ENCODE results near the gene TP53AIP1. TPM values are rescaled to one million over a fixed set of nuclear protein-coding genes. Genes with fewer than 3 reads are reported as not detected.

The TP53AIP1 gene
- polyA plus RNA-seq, 4 donors: 0.07 to 0.18 TPM; not detected in 2

- no peaks in the 10 kb centered on the region for H3K36me3 ChIP-seq (ENCODE audit: control insufficient read depth in 3 of 3, insufficient read depth in 2 of 3, low read depth in 1 of 3, low read length in 3 of 3)
- peaks cover 0 to 27% (median 0%) of the 10 kb centered on the region in 3 donors for H3K27me3 ChIP-seq (ENCODE audit: control insufficient read depth in 3 of 3, insufficient read depth in 3 of 3, low read length in 3 of 3)
- no peaks in the 10 kb centered on the region for H3K9me3 ChIP-seq (ENCODE audit: control insufficient read depth in 2 of 2, insufficient read depth in 1 of 2, low read depth in 1 of 2, low read length in 1 of 2)
- H3K4me1 ChIP-seq (ENCODE audit: control insufficient read depth in 3 of 3, insufficient read depth in 2 of 3, low read depth in 1 of 3, low read length in 2 of 3): peaks cover 0 to 7% (median 3%) of the 10 kb centered on the region in 3 donors
- 78 to 100% (median 93%) methylated on average over 1 of the region's 1 CpG for WGBS, 3 donors
- FAIRE-seq: no peak
- H3K27ac ChIP-seq (ENCODE audit: low read depth in 1 of 3, low read length in 2 of 3): no peak overlapping the region
- no peak overlapping the region for H3K4me3 ChIP-seq (ENCODE audit: low read depth in 1 of 3, low read length in 3 of 3)
- no peak for DNase-seq
Observed at GRCh38 chr11:128897826-128898225, 44.8 kb downstream of the TP53AIP1 start.

- 44 to 59% (median 49%) methylated on average over 2 of the region's 2 CpGs for WGBS, 3 donors
- DNase-seq: no peak
- peaks cover 0 to 7% (median 3%) of the 10 kb centered on the region in 3 donors for H3K4me1 ChIP-seq (ENCODE audit: control insufficient read depth in 3 of 3, insufficient read depth in 2 of 3, low read depth in 1 of 3, low read length in 2 of 3)
- H3K9me3 ChIP-seq (ENCODE audit: control insufficient read depth in 2 of 2, insufficient read depth in 1 of 2, low read depth in 1 of 2, low read length in 1 of 2): no peaks in the 10 kb centered on the region
- peaks cover 0 to 19% (median 0%) of the 10 kb centered on the region in 3 donors for H3K27me3 ChIP-seq (ENCODE audit: control insufficient read depth in 3 of 3, insufficient read depth in 3 of 3, low read length in 3 of 3)
- no peaks in the 10 kb centered on the region for H3K36me3 ChIP-seq (ENCODE audit: control insufficient read depth in 3 of 3, insufficient read depth in 2 of 3, low read depth in 1 of 3, low read length in 3 of 3)
- H3K27ac ChIP-seq (ENCODE audit: low read depth in 1 of 3, low read length in 2 of 3): no peak overlapping the region
- no peak for FAIRE-seq
- no peak overlapping the region for H3K4me3 ChIP-seq (ENCODE audit: low read depth in 1 of 3, low read length in 3 of 3)
Observed at GRCh38 chr11:128896356-128896755, 46.3 kb downstream of the TP53AIP1 start.

DNA sequence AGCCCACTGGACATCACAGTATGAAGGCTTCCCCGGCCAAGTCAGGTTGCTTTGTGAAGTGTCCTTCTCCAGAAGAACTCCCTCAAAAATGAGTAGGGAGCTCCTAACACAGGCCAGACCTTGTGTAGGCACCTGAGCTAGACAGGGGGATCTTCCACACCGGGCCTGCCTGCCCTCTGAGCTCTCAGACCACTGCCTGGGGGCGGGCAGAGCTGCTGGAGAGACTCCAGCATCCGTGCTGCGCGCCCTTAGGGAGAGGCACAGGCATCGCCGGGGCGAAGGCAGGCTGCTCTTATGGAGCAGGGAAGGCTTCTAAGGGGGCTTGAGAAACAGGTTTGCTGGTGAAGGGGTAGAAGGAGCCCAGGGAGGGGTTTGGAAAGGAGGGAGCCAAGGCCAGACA, 47.1 kb downstream of the TP53AIP1 start:
- Histone ChIP-seq H3K27me3 (ENCODE audit: control insufficient read depth in 3 of 3, insufficient read depth in 3 of 3, low read length in 3 of 3) (peaks cover 0 to 19% (median 0%) of the 10 kb centered on the region in 3 donors), H3K4me1 (ENCODE audit: control insufficient read depth in 3 of 3, insufficient read depth in 2 of 3, low read depth in 1 of 3, low read length in 2 of 3) (peaks cover 0 to 10% (median 3%) of the 10 kb centered on the region in 3 donors), H3K9me3 (ENCODE audit: control insufficient read depth in 2 of 2, insufficient read depth in 1 of 2, low read depth in 1 of 2, low read length in 1 of 2) (no peaks in the 10 kb centered on the region), H3K36me3 (ENCODE audit: control insufficient read depth in 3 of 3, insufficient read depth in 2 of 3, low read depth in 1 of 3, low read length in 3 of 3) (no peaks in the 10 kb centered on the region), H3K27ac (ENCODE audit: low read depth in 1 of 3, low read length in 2 of 3) (no peak overlapping the region), H3K4me3 (ENCODE audit: low read depth in 1 of 3, low read length in 3 of 3) (no peak overlapping the region)
- WGBS, 3 donors: 70 to 86% (median 83%) methylated on average over 9 of the region's 9 CpGs
- FAIRE-seq (no peak), DNase-seq (no peak)

DNA sequence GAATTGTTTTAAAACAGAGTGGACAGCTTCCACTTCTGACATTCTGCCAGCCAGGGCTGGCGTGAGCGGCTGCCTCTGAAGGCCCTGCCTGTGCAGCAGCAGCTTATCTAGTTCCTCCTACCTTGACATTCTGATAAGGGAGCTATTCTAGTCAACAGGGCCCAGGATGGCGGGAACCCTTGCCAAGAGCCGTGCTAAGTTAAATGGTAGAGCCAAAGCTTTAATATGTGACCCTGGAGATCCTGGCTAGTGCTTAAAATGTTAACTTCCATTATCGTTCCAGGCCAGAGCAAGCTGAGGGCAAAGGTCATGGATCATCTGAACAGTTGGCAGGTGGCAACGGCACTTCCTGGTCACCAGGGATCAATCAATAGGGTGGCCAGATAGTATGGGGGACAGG, 48.0 kb downstream of the TP53AIP1 start:
- peak; percentile 40 to 81 for DNase-seq
- H3K27me3 ChIP-seq (ENCODE audit: control insufficient read depth in 3 of 3, insufficient read depth in 3 of 3, low read length in 3 of 3): peaks cover 0 to 25% (median 4%) of the 10 kb centered on the region in 3 donors
- H3K36me3 ChIP-seq (ENCODE audit: control insufficient read depth in 3 of 3, insufficient read depth in 2 of 3, low read depth in 1 of 3, low read length in 3 of 3): no peaks in the 10 kb centered on the region
- H3K4me3 ChIP-seq (ENCODE audit: low read depth in 1 of 3, low read length in 3 of 3): no peak overlapping the region
- H3K4me1 ChIP-seq (ENCODE audit: control insufficient read depth in 3 of 3, insufficient read depth in 2 of 3, low read depth in 1 of 3, low read length in 2 of 3): peaks cover 0 to 17% (median 3%) of the 10 kb centered on the region in 3 donors
- no peak for FAIRE-seq
- H3K27ac ChIP-seq (ENCODE audit: low read depth in 1 of 3, low read length in 2 of 3): peak overlapping the region in 1 of 3 donors; percentile 30
- 14 to 46% (median 28%) methylated on average over 6 of the region's 6 CpGs for WGBS, 3 donors
- no peaks in the 10 kb centered on the region for H3K9me3 ChIP-seq (ENCODE audit: control insufficient read depth in 2 of 2, insufficient read depth in 1 of 2, low read depth in 1 of 2, low read length in 1 of 2)

GRCh38 chr11:128894286-128894681, 48.4 kb downstream of the TP53AIP1 start:
- Histone ChIP-seq H3K27ac (ENCODE audit: low read depth in 1 of 3, low read length in 2 of 3) (no peak overlapping the region), H3K9me3 (ENCODE audit: control insufficient read depth in 2 of 2, insufficient read depth in 1 of 2, low read depth in 1 of 2, low read length in 1 of 2) (no peaks in the 10 kb centered on the region), H3K27me3 (ENCODE audit: control insufficient read depth in 3 of 3, insufficient read depth in 3 of 3, low read length in 3 of 3) (peaks cover 0 to 29% (median 7%) of the 10 kb centered on the region in 3 donors), H3K4me1 (ENCODE audit: control insufficient read depth in 3 of 3, insufficient read depth in 2 of 3, low read depth in 1 of 3, low read length in 2 of 3) (peaks cover 0 to 17% (median 3%) of the 10 kb centered on the region in 3 donors), H3K36me3 (ENCODE audit: control insufficient read depth in 3 of 3, insufficient read depth in 2 of 3, low read depth in 1 of 3, low read length in 3 of 3) (no peaks in the 10 kb centered on the region), H3K4me3 (ENCODE audit: low read depth in 1 of 3, low read length in 3 of 3) (no peak overlapping the region)
- no peak for FAIRE-seq
- 17 to 67% (median 34%) methylated on average over 3 of the region's 3 CpGs for WGBS, 3 donors
- DNase-seq: no peak

DNA sequence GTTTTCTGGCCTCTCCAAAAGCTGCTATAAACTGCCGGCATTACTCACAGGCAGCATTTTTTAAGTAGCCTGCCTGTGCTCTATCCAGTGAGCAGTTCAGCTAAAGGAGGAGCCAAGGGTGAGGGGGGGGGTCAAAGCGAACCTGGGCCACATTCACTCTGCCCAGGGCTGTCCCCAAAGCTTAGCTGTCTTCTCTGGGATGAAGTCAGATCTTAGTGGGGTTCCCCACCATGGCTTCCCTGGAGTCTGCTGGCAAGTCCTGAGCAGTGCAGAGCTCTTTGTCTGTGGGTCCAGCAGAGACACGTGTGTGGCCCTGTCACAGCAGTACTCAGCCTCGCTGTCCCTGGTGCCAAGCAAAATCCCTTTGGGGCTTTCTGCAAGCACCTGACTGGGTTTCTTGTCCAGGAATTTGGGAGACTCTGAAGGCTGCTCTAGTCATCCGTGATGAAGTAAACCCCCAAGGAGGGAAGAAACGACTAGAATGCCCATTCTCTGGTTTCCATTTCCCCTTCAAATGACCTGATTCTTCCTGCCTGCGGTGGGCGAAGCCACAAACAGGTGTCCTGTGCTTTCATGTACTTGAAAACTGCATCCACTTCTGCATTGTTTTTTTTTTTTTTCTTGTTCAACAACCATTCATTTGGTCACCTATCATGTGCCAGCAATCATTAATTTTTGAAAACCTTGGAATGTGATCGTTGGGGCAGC, 48.9 kb downstream of the TP53AIP1 start:
- FAIRE-seq (no peak), DNase-seq (no peak)
- H3K27me3 ChIP-seq (ENCODE audit: control insufficient read depth in 3 of 3, insufficient read depth in 3 of 3, low read length in 3 of 3): peaks cover 0 to 31% (median 7%) of the 10 kb centered on the region in 3 donors
- H3K36me3 ChIP-seq (ENCODE audit: control insufficient read depth in 3 of 3, insufficient read depth in 2 of 3, low read depth in 1 of 3, low read length in 3 of 3): no peaks in the 10 kb centered on the region
- H3K4me3 ChIP-seq (ENCODE audit: low read depth in 1 of 3, low read length in 3 of 3): no peak overlapping the region
- H3K27ac ChIP-seq (ENCODE audit: low read depth in 1 of 3, low read length in 2 of 3): no peak overlapping the region
- 57 to 68% (median 61%) methylated on average over 9 of the region's 9 CpGs for WGBS, 3 donors
- H3K9me3 ChIP-seq (ENCODE audit: control insufficient read depth in 2 of 2, insufficient read depth in 1 of 2, low read depth in 1 of 2, low read length in 1 of 2): no peaks in the 10 kb centered on the region
- peaks cover 0 to 17% (median 3%) of the 10 kb centered on the region in 3 donors for H3K4me1 ChIP-seq (ENCODE audit: control insufficient read depth in 3 of 3, insufficient read depth in 2 of 3, low read depth in 1 of 3, low read length in 2 of 3)

DNA sequence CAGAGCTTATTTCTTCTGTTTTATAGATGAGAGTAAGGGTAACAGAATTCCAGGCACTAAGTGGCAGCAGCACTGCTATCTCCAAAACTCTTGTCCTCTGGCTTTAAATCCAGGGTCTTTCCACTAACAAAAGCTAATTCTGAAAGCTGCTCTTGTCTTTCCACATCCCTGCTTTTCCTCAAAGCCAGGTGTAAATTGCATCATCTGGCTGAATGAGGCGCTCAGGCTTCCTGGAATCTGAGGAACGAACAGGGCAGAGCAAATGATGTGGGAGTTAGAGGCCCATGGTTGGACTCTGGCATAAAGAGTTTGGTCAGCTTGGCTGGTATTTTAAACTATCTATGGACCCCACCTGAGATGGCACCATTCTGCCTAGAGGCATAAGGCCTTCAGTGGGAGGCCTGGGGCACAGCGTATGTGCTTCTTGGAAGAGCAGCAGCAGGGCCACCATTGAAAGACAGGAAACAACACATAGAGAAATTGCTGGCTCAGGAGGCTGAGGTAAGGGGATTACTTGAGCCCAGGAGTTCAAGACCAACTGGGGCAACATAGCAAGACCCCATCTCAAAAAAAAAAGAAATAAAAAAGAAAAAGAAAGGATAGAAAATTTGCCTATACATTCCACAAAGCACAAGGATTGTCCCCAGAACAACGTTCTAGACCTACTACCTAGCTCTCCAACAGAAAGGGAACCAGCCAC, 49.7 kb downstream of the TP53AIP1 start:
- Histone ChIP-seq H3K36me3 (ENCODE audit: control insufficient read depth in 3 of 3, insufficient read depth in 2 of 3, low read depth in 1 of 3, low read length in 3 of 3) (no peaks in the 10 kb centered on the region), H3K27me3 (ENCODE audit: control insufficient read depth in 3 of 3, insufficient read depth in 3 of 3, low read length in 3 of 3) (peaks cover 0 to 31% (median 9%) of the 10 kb centered on the region in 3 donors), H3K4me3 (ENCODE audit: low read depth in 1 of 3, low read length in 3 of 3) (no peak overlapping the region), H3K4me1 (ENCODE audit: control insufficient read depth in 3 of 3, insufficient read depth in 2 of 3, low read depth in 1 of 3, low read length in 2 of 3) (peaks cover 0 to 17% (median 3%) of the 10 kb centered on the region in 3 donors), H3K9me3 (ENCODE audit: control insufficient read depth in 2 of 2, insufficient read depth in 1 of 2, low read depth in 1 of 2, low read length in 1 of 2) (no peaks in the 10 kb centered on the region), H3K27ac (ENCODE audit: low read depth in 1 of 3, low read length in 2 of 3) (no peak overlapping the region)
- 53 to 82% (median 57%) methylated on average over 4 of the region's 4 CpGs for WGBS, 3 donors
- no peak for FAIRE-seq
- peak in 1 of 2 donors; percentile 18 for DNase-seq

- FAIRE-seq: no peak
- peak in 1 of 2 donors; percentile 13 for DNase-seq
Observed at GRCh38 chr11:128891913-128892398, 50.7 kb downstream of the TP53AIP1 start.

More at GRCh38 chr11:128891913-128892398, 50.7 kb downstream of the TP53AIP1 start:
- Histone ChIP-seq H3K4me1 (ENCODE audit: control insufficient read depth in 3 of 3, insufficient read depth in 2 of 3, low read depth in 1 of 3, low read length in 2 of 3) (peaks cover 0 to 17% (median 3%) of the 10 kb centered on the region in 3 donors), H3K27ac (ENCODE audit: low read depth in 1 of 3, low read length in 2 of 3) (no peak overlapping the region), H3K9me3 (ENCODE audit: control insufficient read depth in 2 of 2, insufficient read depth in 1 of 2, low read depth in 1 of 2, low read length in 1 of 2) (no peaks in the 10 kb centered on the region), H3K36me3 (ENCODE audit: control insufficient read depth in 3 of 3, insufficient read depth in 2 of 3, low read depth in 1 of 3, low read length in 3 of 3) (no peaks in the 10 kb centered on the region), H3K27me3 (ENCODE audit: control insufficient read depth in 3 of 3, insufficient read depth in 3 of 3, low read length in 3 of 3) (peaks cover 0 to 37% (median 9%) of the 10 kb centered on the region in 3 donors), H3K4me3 (ENCODE audit: low read depth in 1 of 3, low read length in 3 of 3) (no peak overlapping the region)
- WGBS, 3 donors: 14 to 50% (median 37%) methylated on average over 6 of the region's 6 CpGs

Measured in small intestine (tissue), 7 donors.